HG02610 (cell line): ENCODE measurements around the gene ZNHIT2.

ENCODE experiments used
- ATAC-seq: cut with Tn5 transposase; IDR thresholded peaks from one replicate; pipeline ENCODE4 v1.9.1; 2021; ENCODE audit warnings: mild to moderate bottlenecking, moderate library complexity; ENCODE audit not compliant: unreplicated experiment

ZNHIT2 gene

GRCh38 chr11:65134240-65134951 is 16.9 kb upstream of the ZNHIT2 start, which contains the start of gene SYVN1:
TSS of gene SYVN1 (minus strand) at chr11:65134519. CDS start at chr11:65133601, 918 bp downstream.
- ATAC-seq: peak; percentile 55

GRCh38 chr11:65133724-65134123 is 16.2 kb upstream of the ZNHIT2 start:
- no peak for ATAC-seq

- ATAC-seq: no peak
These were observed 15.6 kb upstream of the ZNHIT2 start for GRCh38 chr11:65132988-65133700.

GRCh38 chr11:65132238-65132987 is 14.9 kb upstream of the ZNHIT2 start:
- peak; percentile 40 for ATAC-seq

DNA sequence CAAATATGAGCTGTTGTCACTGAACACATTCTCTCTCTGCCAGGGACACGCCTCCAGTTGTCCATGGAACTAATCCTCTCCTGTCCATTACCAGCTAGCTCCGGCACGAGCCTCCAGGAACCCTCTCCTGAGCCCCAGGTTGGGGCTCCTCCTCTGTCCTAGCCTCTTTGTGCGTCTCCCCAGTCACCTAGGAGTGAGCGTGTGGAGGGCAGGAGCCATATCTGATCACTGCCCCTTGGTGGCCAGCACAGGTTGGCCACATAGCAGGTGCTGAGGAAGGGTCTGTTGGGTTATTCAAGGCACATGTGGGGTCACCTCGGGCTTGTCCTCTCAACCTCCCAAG is 14.4 kb upstream of the ZNHIT2 start:
- ATAC-seq: no peak

DNA sequence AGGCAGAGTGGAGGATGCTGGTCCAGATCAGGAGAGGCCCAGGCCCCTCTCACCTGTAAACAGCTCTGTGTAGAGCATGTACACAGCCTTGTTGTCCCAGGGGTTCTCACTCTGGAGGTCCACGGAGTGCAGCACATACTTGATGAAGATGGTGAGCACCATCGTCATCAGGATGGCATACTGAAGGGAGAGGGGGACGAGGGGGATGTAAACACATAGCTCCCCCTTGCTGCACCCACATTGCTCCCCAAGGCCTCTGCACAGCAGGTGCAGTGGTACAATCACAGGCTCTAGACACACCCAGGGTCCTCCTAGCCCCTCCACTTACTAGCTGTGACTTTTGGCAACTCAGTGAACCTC is 13.9 kb upstream of the ZNHIT2 start:
- no peak for ATAC-seq

DNA sequence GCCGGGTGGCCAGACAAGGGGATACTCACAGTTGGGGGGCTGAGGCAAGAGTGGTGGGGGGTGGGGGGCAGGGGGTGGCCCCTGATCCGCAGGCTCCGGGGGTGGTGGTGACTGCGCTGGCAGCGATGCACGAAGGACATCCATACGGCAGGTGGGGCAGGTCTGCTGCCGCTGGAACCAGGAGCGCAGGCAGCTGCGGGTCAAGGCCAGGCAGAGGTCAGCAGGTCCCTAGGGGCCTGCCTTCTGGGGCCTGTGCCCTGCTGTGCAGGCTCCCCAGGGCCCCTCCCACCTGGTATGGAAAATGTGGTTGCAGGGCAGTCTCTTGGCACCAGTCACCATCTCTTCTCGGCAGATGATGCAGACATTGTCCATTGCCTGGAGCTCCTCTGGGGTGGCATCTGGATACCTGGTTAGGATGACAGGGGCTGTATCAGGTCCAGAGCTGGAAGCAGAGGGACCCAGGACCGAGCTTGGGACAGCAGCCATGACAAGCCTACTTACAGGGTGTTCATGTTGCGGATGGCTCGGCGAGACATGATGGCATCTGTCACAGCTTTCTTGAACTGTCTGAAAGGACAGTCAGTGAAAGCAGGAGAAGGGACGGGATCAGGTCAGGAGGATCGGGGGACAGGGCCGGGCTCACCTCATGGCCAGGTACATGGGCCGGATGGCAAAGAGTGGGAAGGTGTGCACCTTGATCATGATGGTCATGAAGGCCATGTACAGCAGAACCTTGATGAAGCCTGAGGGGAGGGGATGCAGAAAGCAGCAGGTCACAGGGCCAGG is 13.3 kb upstream of the ZNHIT2 start:
- no peak for ATAC-seq

GRCh38 chr11:65129649-65130441 is 12.3 kb upstream of the ZNHIT2 start:
- no peak for ATAC-seq

GRCh38 chr11:65128182-65129145 is 11.0 kb upstream of the ZNHIT2 start:
- no peak for ATAC-seq

DNA sequence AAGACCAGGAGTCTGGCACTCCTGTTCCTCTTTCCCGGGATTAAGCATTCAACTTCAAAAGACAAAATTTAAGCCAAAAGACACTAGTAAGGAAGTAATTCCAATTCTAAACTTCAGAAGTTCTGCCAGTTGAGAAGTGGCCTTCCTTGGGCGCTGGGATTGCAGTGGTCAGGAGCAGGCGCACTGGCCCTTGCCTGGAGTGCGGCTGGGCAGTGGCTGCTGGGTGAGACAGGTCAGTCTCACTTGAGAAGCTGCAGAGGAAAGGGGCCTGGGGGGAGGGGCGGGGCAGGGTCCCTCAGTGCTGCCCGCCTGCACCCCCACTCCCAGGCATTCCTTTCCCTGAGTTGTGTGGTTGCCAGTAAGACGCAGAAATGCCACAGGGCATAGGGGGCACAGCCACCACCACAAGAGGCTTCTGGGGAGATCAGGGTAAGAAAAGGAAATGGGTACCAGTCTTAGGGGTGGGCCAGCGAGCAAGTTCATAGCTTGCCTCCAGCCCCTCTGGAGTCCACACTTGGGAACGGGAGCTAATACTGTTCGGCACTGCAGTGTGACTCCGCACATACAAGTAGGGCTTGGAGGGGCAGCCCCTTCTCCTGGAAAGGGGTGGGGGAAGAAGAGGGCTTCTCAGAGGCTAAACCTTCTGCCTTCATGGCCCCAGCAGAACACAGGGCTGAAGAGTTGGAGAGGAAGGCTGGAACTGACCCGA is 10.1 kb upstream of the ZNHIT2 start:
- ATAC-seq: no peak

- no peak for ATAC-seq
These were observed 9.2 kb upstream of the ZNHIT2 start for GRCh38 chr11:65126624-65127274.

DNA sequence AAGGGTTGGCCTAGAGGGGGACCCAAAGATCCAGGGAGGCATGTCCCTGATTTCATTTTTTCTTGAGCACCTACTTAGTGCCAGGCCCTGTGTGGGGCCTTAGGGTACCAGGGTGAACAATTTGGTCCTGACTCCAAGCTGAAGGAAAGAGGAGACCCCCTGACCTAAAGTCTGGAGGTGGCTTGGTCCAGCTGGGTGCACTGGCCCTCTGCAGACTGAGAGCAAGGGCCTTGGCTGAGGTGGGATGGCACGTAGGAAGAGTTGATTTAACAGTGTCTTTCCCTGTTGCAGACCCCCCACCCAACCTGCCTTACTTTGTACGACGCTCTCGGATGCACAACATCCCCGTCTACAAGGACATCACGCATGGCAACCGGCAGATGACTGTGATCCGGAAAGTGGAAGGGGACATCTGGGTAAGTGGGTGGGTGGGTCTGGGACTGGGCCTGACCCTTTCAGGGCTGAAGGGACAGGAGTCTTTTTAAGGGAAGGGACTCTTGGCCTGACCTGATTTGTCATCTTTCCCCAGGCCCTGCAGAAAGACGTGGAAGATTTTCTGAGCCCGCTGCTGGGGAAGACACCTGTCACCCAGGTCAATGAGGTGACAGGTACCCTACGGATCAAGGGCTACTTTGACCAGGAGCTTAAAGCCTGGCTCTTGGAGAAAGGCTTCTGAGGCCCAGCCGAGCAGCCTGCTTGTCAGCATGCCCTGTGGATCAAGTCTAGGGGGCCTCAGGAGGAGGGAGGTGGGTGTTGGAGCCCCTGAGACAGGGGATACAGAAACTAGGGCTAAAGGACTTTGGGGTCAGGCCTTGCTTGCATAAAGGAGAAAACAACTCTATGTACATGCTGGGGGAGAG is 7.9 kb upstream of the ZNHIT2 start:
- ATAC-seq: no peak

DNA sequence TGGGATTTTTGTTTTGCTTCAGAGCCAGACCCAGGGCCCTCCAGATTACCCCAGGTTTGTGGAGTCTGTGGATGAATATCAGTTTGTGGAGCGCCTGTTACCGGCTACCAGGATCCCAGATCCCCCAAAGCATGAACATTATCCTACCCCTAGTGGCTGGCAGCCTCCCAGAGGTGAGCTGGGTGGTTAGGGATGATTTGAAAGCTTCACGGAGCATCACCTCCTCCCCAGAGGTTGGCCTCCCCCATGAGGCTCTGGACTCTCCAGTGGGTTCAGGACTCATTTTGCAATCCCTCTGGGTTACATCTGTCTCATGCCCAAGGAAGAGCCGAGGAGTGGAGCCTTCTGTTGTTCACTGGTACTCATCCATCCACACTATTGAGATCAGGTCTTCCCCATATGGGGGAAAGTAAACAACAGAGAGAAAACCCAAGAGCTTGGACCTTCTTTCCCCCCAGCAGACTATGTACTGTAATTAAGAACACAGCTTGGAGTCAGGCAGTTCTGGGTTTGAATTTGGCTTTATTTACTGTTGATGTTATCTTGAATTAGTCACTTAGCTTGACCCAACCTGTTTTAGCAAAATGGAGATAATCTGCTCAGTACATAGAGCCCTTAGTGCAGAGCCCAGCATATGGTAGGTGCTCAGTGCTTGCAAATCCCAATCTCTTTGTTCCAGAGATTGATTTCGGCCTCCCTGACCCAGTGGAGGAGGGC is 7.1 kb upstream of the ZNHIT2 start:
- no peak for ATAC-seq

GRCh38 chr11:65121865-65122696 is 4.6 kb upstream of the ZNHIT2 start, which contains the start of the genes FAU and MRPL49:
TSS of gene FAU (minus strand) at chr11:65122134. CDS start at chr11:65121813, 321 bp downstream.
TSS of gene MRPL49 (plus strand) at chr11:65122321. CDS start at chr11:65122347, 26 bp downstream.
- peak; percentile 70 for ATAC-seq

DNA sequence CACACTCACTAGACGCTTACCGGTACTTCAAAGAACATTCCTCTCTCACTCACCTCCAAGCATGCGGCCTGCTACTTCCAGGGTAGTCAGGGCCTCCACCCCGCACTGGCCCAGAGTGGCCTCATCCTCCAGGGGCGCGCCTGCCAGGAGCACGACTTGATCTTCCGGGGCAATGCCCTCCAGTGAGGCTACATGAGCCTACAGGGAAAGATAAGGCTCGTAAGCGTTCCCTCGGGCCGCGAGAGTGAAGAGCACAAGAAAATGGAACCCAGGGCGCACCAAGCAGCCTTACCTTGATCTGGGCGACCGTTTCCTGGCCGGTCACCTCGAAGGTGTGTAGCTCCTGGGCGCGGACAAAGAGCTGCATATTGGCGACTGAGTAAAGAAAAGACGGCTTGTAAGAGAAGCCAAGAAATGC is 4.0 kb upstream of the ZNHIT2 start:
- no peak for ATAC-seq
